Esophagus muscularis mucosa (tissue), 4 donors: ENCODE results near the gene TLE4. TPM values are rescaled to one million over a fixed set of nuclear protein-coding genes. Genes with fewer than 3 reads are reported as not detected.
"Not testable (repeated sequence)": the region's sequence is repeated elsewhere in the genome, so short reads cannot be mapped to it uniquely, and the experiment has no call there.

Experiments
- DNase-seq: peaks from one replicate; pipeline ENCODE4 v3.0.0-alpha.2; 2017; ENCODE audit errors: extremely low spot score
- H3K27ac ChIP-seq, 4 donors: fragments of 200-600 bp; sonication (generic); replicated peaks in 1 of 4; 1 replicate in 3 of 4; 2 replicates in 1 of 4; pipeline ENCODE4 v1.5.1; 2016 to 2019; ENCODE audit warnings: mild to moderate bottlenecking in 1 of 4
- H3K27me3 ChIP-seq, 4 donors: fragments of 200-600 bp; sonication (generic); one replicate each; pipeline versions ENCODE4 v1.5.1 to v1.6.0; 2016 to 2019
- H3K36me3 ChIP-seq, 4 donors: fragments of 200-600 bp; sonication (generic); one replicate each; pipeline ENCODE4 v1.5.1; 2016 to 2019
- H3K4me1 ChIP-seq, 4 donors: fragments of 200-600 bp; sonication (generic); one replicate each; pipeline ENCODE4 v1.5.1; 2016 to 2019
- H3K4me3 ChIP-seq, 4 donors: fragments of 200-600 bp; sonication (generic); 1 replicate in 2 of 4; 2 replicates in 2 of 4; pipeline ENCODE4 v1.5.1; 2016 to 2019; ENCODE audit warnings: mild to moderate bottlenecking in 4 of 4, moderate library complexity in 1 of 4
- H3K9me3 ChIP-seq, 4 donors: fragments of 200-600 bp; sonication (generic); 1 replicate in 3 of 4; 2 replicates in 1 of 4; pipeline ENCODE4 v1.5.1; 2016 to 2019
- EP300 ChIP-seq: sonication (generic); formaldehyde crosslinking; IDR thresholded peaks from one replicate; pipeline ENCODE4 v1.6.1; 2017; ENCODE audit warnings: antibody characterized with exemption
- POLR2A ChIP-seq: fragments of 450-650 bp; IDR thresholded peaks from one replicate; pipeline ENCODE4 v1.6.1; 2017; ENCODE audit warnings: antibody characterized with exemption, moderate library complexity, mild to moderate bottlenecking, low read depth
- POLR2AphosphoS5 ChIP-seq, 2 donors: sonication (generic); formaldehyde crosslinking; IDR thresholded peaks; one replicate each; pipeline ENCODE4 v1.6.1; 2017; ENCODE audit warnings: antibody characterized with exemption in 2 of 2
- WGBS: methylation state at CpG from one replicate; pipeline ENCODE4 v1.1.5; 2018; 5-methylcytosine and 5-hydroxymethylcytosine counted together
- intact Hi-C: fragments of 100-400 bp; cut with DNase I; formaldehyde crosslinking; loops from one replicate; pipeline ENCODE4 v1.15.1; 2023
- total RNA-seq, 4 donors: library from RNA; depleted of rRNA; stranded (reverse); fragments of >200 nt; gene quantifications; one replicate each; pipeline versions ENCODE4 v1.1.0 to v1.2.1, GENCODE V29; 2016
- TF ChIP-seq, protein P1 (sequence below), 3 experiments: fragments of 200-600 bp in 2 of 3; fragments of 450-650 bp in 1 of 3; sonication (generic) in 2 of 3; IDR thresholded peaks; one replicate each; pipeline ENCODE4 v1.5.1; 2017 to 2019; ENCODE audit warnings: antibody characterized with exemption in 3 of 3, mild to moderate bottlenecking in 2 of 3, moderate library complexity in 1 of 3

The TLE4 gene
- total RNA-seq, 4 donors from 2014 or later = 30.0 to 36.1 (median 34.3) TPM

DNA sequence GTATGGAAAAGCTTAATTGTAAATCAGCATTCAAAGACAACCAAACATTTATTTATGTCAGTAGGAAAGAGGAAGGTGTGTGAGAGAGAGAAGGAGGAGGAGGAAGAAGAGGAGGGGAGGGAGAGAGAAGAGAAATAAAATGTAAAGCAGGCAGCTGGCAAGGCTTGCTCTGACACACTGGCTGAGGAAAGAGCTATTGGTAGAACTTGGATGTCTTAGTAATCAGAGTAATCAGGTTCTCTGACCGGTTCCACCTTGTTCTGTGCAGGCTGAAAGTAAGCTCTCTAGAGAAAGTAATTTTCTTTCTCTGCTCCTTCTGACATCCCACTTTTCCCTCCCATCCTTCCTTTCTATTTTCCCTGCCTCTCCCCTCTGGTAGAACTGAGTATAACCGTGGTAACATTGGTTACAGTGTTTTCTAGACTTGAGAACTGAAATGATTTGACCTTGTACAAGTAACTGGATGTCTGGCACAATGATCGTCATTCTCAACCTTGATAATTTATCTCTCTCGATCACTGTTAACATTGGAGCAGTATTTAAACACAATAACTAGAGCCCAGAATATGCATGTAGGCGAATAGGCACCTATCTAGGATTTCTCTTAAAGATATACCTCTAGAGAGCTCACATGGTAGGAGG is 33.3 kb downstream of the TLE4 start:
- intact Hi-C loops = no loop called here

DNA sequence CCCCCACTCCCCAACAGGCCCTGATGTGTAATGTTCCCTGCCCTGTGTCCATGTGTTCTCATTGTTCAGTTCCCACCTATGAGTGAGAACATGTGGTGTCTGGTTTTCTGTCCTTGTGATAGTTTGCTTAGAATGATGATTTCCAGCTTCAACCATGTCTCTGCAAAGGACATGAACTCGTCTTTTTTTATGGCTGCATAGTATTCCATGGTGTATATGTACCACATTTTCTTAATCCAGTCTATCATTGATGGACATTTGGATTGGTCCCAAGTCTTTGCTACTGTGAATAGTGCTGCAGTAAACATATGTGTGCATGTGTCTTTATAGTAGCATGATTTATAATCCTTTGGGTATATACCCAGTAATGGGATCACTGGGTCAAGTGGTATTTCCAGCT is 34.8 kb downstream of the TLE4 start:
- H3K27me3 ChIP-seq, intact Hi-C loops, H3K4me3 ChIP-seq, H3K27ac ChIP-seq, H3K36me3 ChIP-seq, DNase-seq: not testable (repeated sequence)
- Histone ChIP-seq H3K4me1 (peaks cover 8 to 32% (median 22%) of the 10 kb centered on the region in 4 donors), H3K9me3 (peaks cover 0 to 12% (median 5%) of the 10 kb centered on the region in 4 donors)
- 93% methylated on average over 1 of the region's 1 CpG for WGBS

More for the DNA sequence above, 33.3 kb downstream of the TLE4 start:
- TF ChIP-seq POLR2AphosphoS5 (IDR thresholded peaks at IDR 0.05) = no peak
- TF ChIP-seq, protein P1, sequence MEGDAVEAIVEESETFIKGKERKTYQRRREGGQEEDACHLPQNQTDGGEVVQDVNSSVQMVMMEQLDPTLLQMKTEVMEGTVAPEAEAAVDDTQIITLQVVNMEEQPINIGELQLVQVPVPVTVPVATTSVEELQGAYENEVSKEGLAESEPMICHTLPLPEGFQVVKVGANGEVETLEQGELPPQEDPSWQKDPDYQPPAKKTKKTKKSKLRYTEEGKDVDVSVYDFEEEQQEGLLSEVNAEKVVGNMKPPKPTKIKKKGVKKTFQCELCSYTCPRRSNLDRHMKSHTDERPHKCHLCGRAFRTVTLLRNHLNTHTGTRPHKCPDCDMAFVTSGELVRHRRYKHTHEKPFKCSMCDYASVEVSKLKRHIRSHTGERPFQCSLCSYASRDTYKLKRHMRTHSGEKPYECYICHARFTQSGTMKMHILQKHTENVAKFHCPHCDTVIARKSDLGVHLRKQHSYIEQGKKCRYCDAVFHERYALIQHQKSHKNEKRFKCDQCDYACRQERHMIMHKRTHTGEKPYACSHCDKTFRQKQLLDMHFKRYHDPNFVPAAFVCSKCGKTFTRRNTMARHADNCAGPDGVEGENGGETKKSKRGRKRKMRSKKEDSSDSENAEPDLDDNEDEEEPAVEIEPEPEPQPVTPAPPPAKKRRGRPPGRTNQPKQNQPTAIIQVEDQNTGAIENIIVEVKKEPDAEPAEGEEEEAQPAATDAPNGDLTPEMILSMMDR (IDR thresholded peaks at IDR 0.05) = no peak
- TF ChIP-seq EP300 = no peak
- no peak for TF ChIP-seq POLR2A
- Histone ChIP-seq H3K4me1 (peaks cover 0 to 20% (median 10%) of the 10 kb centered on the region in 4 donors), H3K36me3 (no peaks in the 10 kb centered on the region), H3K27ac (no peak overlapping the region), H3K27me3 (no peaks in the 10 kb centered on the region), H3K9me3 (peaks cover 0 to 12% (median 5%) of the 10 kb centered on the region in 4 donors), H3K4me3 (no peak overlapping the region)
- WGBS = 80% methylated on average over 5 of the region's 5 CpGs
- DNase-seq = no peak

DNA sequence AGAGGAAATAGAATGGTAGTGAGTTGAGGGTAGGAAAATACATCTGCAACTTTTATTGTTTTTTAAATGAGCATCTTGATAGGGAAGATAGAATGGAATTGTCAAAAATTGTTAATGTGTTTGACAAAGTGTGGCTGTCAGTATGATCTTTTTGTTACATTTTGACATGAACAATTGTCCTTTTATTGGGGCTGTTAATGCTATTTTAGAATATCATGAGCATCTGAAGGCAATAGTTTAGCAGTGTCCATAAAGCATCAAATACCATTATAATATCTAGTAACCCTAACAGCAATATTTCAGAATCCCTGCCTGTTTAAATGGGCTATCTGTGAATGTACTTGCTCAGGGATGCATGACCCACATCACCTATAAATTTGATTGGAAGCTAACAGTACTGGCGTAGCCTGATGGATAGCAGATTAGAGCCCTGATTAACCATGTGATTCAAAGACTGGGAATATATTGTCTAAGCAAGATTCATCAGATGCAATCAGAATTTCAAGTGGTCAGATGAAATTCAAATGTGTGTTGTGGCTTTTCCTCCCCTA is 37.8 kb downstream of the TLE4 start:
- WGBS = 100% methylated on average over 1 of the region's 1 CpG
- no peak for DNase-seq
- TF ChIP-seq POLR2A = no peak
- TF ChIP-seq POLR2AphosphoS5 (IDR thresholded peaks at IDR 0.05) = no peak
- TF ChIP-seq, protein P1 (IDR thresholded peaks at IDR 0.05) = no peak
- TF ChIP-seq EP300 = no peak
- Histone ChIP-seq H3K4me1 (peaks cover 8 to 54% (median 44%) of the 10 kb centered on the region in 4 donors), H3K9me3 (no peaks in the 10 kb centered on the region), H3K27ac (no peak overlapping the region), H3K27me3 (no peaks in the 10 kb centered on the region), H3K36me3 (no peaks in the 10 kb centered on the region), H3K4me3 (no peak overlapping the region)
- intact Hi-C loops = no loop called here

DNA sequence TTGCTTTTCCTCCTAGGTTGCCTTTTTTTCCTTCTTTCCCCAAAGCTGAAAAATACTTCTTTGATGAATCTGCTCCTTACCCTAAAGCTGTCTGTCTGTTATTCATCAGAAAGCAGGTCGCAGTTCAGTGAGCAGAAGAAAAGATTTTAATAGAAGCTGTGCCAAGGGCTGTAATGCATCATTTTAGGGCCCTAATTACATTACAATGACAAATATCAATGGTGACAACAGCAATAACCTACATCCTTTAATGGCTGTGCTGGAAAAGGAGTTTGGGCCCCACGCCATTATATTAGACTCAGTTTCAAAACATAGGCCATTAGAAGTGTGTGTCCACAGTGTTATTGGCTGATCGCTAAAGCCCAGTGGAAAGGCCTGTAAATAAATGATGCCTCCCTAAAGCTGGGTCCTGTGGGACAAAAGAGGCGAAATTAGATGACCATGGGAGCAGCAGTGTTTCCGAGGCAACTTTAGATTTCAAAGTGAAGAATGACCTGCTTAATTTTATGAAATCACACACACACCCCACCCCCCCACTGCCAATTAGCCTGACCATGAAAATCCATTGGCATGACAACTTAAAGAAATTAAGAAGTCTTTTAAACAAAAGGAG is 38.4 kb downstream of the TLE4 start:
- intact Hi-C loops = no loop called here
- TF ChIP-seq POLR2AphosphoS5 (IDR thresholded peaks at IDR 0.05) (no peak), EP300 (no peak), POLR2A (no peak)
- TF ChIP-seq, protein P1 (IDR thresholded peaks at IDR 0.05) = no peak
- Histone ChIP-seq H3K36me3 (no peaks in the 10 kb centered on the region), H3K4me3 (no peak overlapping the region), H3K9me3 (no peaks in the 10 kb centered on the region), H3K27me3 (no peaks in the 10 kb centered on the region), H3K27ac (no peak overlapping the region), H3K4me1 (peaks cover 8 to 53% (median 46%) of the 10 kb centered on the region in 4 donors)
- 76% methylated on average over 5 of the region's 5 CpGs for WGBS
- DNase-seq = no peak

DNA sequence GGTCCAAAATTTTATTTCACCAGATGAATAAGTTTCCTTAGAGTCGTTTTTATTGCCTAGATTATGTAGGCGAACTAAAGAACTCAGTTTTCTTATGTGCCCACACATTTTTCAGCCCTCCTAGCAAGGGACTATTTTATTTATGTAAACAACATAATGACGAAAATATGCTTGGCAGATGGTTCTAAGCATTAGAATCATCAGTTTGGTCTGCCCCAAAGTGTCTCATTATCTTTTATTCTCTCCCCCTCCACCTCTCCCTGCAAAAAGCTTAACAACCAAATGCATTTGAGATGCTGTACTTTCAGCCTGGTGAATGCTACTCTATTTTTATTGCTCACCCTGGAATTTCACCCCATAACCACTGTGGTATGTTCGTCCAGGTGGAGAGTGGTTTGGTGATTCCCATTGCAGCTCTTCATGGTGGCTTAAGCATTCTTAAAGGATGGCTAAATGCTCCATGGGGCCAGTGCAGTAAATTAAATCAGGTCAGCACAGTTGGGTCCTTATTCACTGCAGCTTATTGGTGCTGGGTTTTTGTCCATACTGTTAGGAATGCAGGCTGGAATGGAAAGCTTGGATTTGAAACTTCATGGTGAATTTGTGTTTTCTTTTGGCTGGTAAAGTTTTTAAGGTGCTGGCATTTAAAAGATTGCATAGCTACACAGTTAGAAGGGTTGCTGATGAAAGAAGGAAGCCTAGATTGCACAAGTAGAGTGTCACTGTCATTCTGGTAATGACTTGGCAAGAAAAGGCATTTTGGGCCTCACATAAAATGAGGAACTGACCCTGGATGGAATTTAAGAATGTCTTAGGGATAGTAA is 39.2 kb downstream of the TLE4 start:
- whole genome bisulfite sequencing = 79% methylated on average over 4 of the region's 4 CpGs
- intact Hi-C loops = no loop called here
- TF ChIP-seq, protein P1 (IDR thresholded peaks at IDR 0.05) = no peak
- no peak for TF ChIP-seq POLR2A
- TF ChIP-seq EP300 = no peak
- no peak for TF ChIP-seq POLR2AphosphoS5 (IDR thresholded peaks at IDR 0.05)
- H3K4me3 ChIP-seq = no peak overlapping the region
- H3K4me1 ChIP-seq = peaks cover 8 to 57% (median 51%) of the 10 kb centered on the region in 4 donors
- H3K27ac ChIP-seq = no peak overlapping the region
- no peaks in the 10 kb centered on the region for H3K9me3 ChIP-seq
- H3K36me3 ChIP-seq = no peaks in the 10 kb centered on the region
- DNase-seq = no peak
- H3K27me3 ChIP-seq = no peaks in the 10 kb centered on the region
